ENCODE measurements around the gene ANKS6. TPM values are rescaled to one million over a fixed set of nuclear protein-coding genes. Genes with fewer than 3 reads are reported as not detected.

ANKS6 gene
- total RNA-seq, 1 experiment from 2014 or later: 39.2 TPM

GRCh38 chr9:98742325-98743280 lies 53.8 kb downstream of the ANKS6 start:
- no peak for DNase-seq (ENCODE audit: low read depth, low spot score)
- no peak overlapping the region for H3K4me2 ChIP-seq (ENCODE audit: low read length)
- H3K27me3 ChIP-seq (ENCODE audit: insufficient read depth, low read length): no peaks in the 10 kb centered on the region
- no peaks in the 10 kb centered on the region; a peak in 1 of 4 replicates for H3K4me1 ChIP-seq (ENCODE audit: control insufficient read depth in 1 of 2, insufficient read depth in 2 of 2, low read length in 2 of 2)
- H3K9me2 ChIP-seq (ENCODE audit: insufficient read depth): no peaks in the 10 kb centered on the region
- no peak overlapping the region for H3K4me3 ChIP-seq (replicated peaks in 1 of 2; ENCODE audit: low read depth in 1 of 2, low read length in 2 of 2)
- intact Hi-C loops (cut with micrococcal nuclease): no loop called here
- no peak overlapping the region for H2AFZ ChIP-seq (ENCODE audit: low read depth, low read length, poor library complexity, severe bottlenecking)
- TF ChIP-seq JUND (IDR thresholded peaks at IDR 0.05) (no peak), CBX3 (IDR thresholded peaks at IDR 0.05; ENCODE audit: low read depth) (no peak), CTCF (IDR thresholded peaks at IDR 0.05 in 2 of 3, conservative IDR thresholded peaks at IDR 0.05 in 1 of 3; ENCODE audit: borderline replicate concordance in 1 of 3, insufficient read depth in 1 of 3, low read depth in 2 of 3, low read length in 2 of 3) (no peak), EGR1 (IDR thresholded peaks at IDR 0.05; ENCODE audit: low read depth) (no peak), EZH2phosphoT487 (IDR thresholded peaks at IDR 0.05; ENCODE audit: borderline replicate concordance) (no peak), FOSL1 (IDR thresholded peaks at IDR 0.05; ENCODE audit: low read depth) (no peak), YY1 (IDR thresholded peaks at IDR 0.05; ENCODE audit: extremely low read depth, insufficient replicate concordance, low read depth, low read length) (no peak), RAD21 (IDR thresholded peaks at IDR 0.05; ENCODE audit: low read depth) (no peak), SIN3A (IDR thresholded peaks at IDR 0.05; ENCODE audit: low read depth) (no peak), ATF3 (IDR thresholded peaks at IDR 0.05) (no peak), EZH2 (IDR thresholded peaks at IDR 0.05) (no peak), CEBPB (IDR thresholded peaks at IDR 0.05; ENCODE audit: low read depth) (no peak), ZBTB33 (IDR thresholded peaks at IDR 0.05; ENCODE audit: extremely low read depth, insufficient replicate concordance, low read length) (no peak)
- ATAC-seq: no peak
- no peak overlapping the region for H3K27ac ChIP-seq (ENCODE audit: low read depth, low read length)
- H4K20me1 ChIP-seq (ENCODE audit: insufficient read depth): no peaks in the 10 kb centered on the region
- H3K9me3 ChIP-seq (ENCODE audit: control insufficient read depth in 1 of 2, insufficient read depth in 1 of 2, low read depth in 1 of 2, low read length in 2 of 2): no peaks in the 10 kb centered on the region
- ChIA-PET RAD21 (ENCODE audit: low non-redundant PET in 1 of 2, low total read pairs in 2 of 2, uncharacterized antibody in 2 of 2, unreplicated experiment in 2 of 2) (no interaction called here), CTCF (no interaction called here), POLR2A (interaction anchor here (0.6 kb wide), 1 partner anchor 72 kb away, joined by 3 read pairs; no protein-coding TSS in a partner anchor)
- 0 out of 4 replicates have a peak, but pooled peaks cover 3 to 4% of the 10 kb centered on the region in 2 experiments for H3K36me3 ChIP-seq (ENCODE audit: control insufficient read depth in 1 of 2, insufficient read depth in 2 of 2, low read length in 2 of 2)
- H3K9ac ChIP-seq (ENCODE audit: low read length): no peak overlapping the region
- no TSS peak for BruUV-seq (replicated peaks)
- H3K79me2 ChIP-seq (ENCODE audit: insufficient read depth, low read length): no peaks in the 10 kb centered on the region

Data from HCT116 (cell line).